Activated CD4-positive, alpha-beta memory T cell treated with anti-CD3 and anti-CD28 coated beads, Interleukin-2, amount 10 ng/mL, durations not matched to agents 7 days and 5 days (primary cell): Measurements from ENCODE around the gene MRPL10. TPM values are rescaled to one million over a fixed set of nuclear protein-coding genes. Genes with fewer than 3 reads are reported as not detected.

ENCODE experiments used
- CTCF ChIA-PET: fragments of 350-600 bp; sonication (Branson Sonifier 250); formaldehyde crosslinking; loops from one replicate; lab custom pipeline; 2021; ENCODE audit warnings: antibody characterized with exemption, inconsistent platforms; lab: Charles Lee
- POLR2A ChIA-PET: fragments of 350-600 bp; sonication (Branson Sonifier 250); formaldehyde crosslinking; loops from one replicate; lab custom pipeline; 2021; ENCODE audit warnings: antibody characterized with exemption; lab: Charles Lee
- DNase-seq: peaks from one replicate; pipeline ENCODE4 v3.0.0-alpha.2; 2020
- H3K27ac Mint-ChIP-seq: one replicate; pipeline ENCODE4 v1.8.0; 2021; ENCODE audit warnings: mild to moderate bottlenecking, mixed read lengths
- H3K27me3 Mint-ChIP-seq: one replicate; pipeline ENCODE4 v1.8.0; 2021; ENCODE audit warnings: mixed read lengths
- H3K36me3 Mint-ChIP-seq: one replicate; pipeline ENCODE4 v1.8.0; 2021; ENCODE audit warnings: low read depth, mixed read lengths
- H3K4me1 Mint-ChIP-seq: one replicate; pipeline ENCODE4 v1.8.0; 2021; ENCODE audit warnings: mixed read lengths
- H3K4me3 Mint-ChIP-seq: one replicate; pipeline ENCODE4 v1.8.0; 2021; ENCODE audit warnings: mild to moderate bottlenecking, mixed read lengths
- H3K9me3 Mint-ChIP-seq: one replicate; pipeline ENCODE4 v1.8.0; 2021; ENCODE audit warnings: mixed read lengths
- total RNA-seq, 2 experiments: library from RNA; stranded (reverse); gene quantifications; one replicate each; pipeline ENCODE4 v1.2.3, GENCODE V29; 2021

The MRPL10 gene
- total RNA-seq, 2 experiments from 2014 or later = 91.5 to 95.7 TPM

GRCh38 chr17:47844227-47844626, 12.9 kb upstream of the MRPL10 start:
- Mint-ChIP-seq H3K4me3 (no peak overlapping the region), H3K27ac (no peak overlapping the region), H3K27me3 (peaks cover 45% of the 10 kb centered on the region), H3K36me3 (no peaks in the 10 kb centered on the region), H3K4me1 (peaks cover 31% of the 10 kb centered on the region), H3K9me3 (no peaks in the 10 kb centered on the region)
- POLR2A ChIA-PET = interaction anchor here (6.3 kb wide), 1 partner anchor 51 kb away, joined by 53 read pairs; the partner anchor contains the start of gene SP2
- no peak for DNase-seq
- CTCF ChIA-PET = interaction anchor here (0.5 to 14.7 kb wide), 6 partner anchors 11 to 399 kb away, joined by 3 to 411 read pairs (median 4); partner anchors contain the start of genes CDK5RAP3 and SP2

GRCh38 chr17:47843391-47843730, 12.0 kb upstream of the MRPL10 start:
- H3K27me3 Mint-ChIP-seq = peaks cover 36% of the 10 kb centered on the region
- no peaks in the 10 kb centered on the region for H3K9me3 Mint-ChIP-seq
- no peak overlapping the region for H3K4me3 Mint-ChIP-seq
- DNase-seq = no peak
- POLR2A ChIA-PET = interaction anchor here (0.7 to 6.3 kb wide), 7 partner anchors 13 to 128 kb away, joined by 3 to 63 read pairs (median 6); partner anchors contain the start of genes CDK5RAP3, LRRC46, MRPL10 and PNPO
- CTCF ChIA-PET = interaction anchor here (1.1 to 14.7 kb wide), 7 partner anchors 12 to 174 kb away, joined by 3 to 411 read pairs (median 7); partner anchors contain the start of genes LRRC46, MRPL10 and SP2
- no peak overlapping the region for H3K27ac Mint-ChIP-seq
- H3K4me1 Mint-ChIP-seq = peaks cover 35% of the 10 kb centered on the region
- no peaks in the 10 kb centered on the region for H3K36me3 Mint-ChIP-seq

- POLR2A ChIA-PET = interaction anchor here (0.6 to 6.3 kb wide), 8 partner anchors 8 to 207 kb away, joined by 3 to 63 read pairs (median 4); partner anchors contain the start of genes KPNB1, LRRC46, MRPL10 and NFE2L1
Measured at GRCh38 chr17:47841488-47842291, 10.3 kb upstream of the MRPL10 start.

GRCh38 chr17:47840742-47841487, 9.6 kb upstream of the MRPL10 start, which contains the start of gene SCRN2:
TSS of gene SCRN2 (minus strand) at chr17:47841273. CDS start at chr17:47840843, 430 bp downstream.
- CTCF ChIA-PET = interaction anchor here (0.6 to 14.7 kb wide), 21 partner anchors 10 to 177 kb away, joined by 3 to 411 read pairs (median 5); partner anchors contain the start of genes CDK5RAP3, LRRC46, MRPL10 and OSBPL7
- H3K27ac Mint-ChIP-seq = peak within 1 kb of the TSS; percentile 66
- H3K9me3 Mint-ChIP-seq = no peaks in the 10 kb centered on the region

More at GRCh38 chr17:47841488-47842291, 10.3 kb upstream of the MRPL10 start:
- Mint-ChIP-seq H3K4me3 (peak overlapping the region; percentile 93), H3K4me1 (peaks cover 35% of the 10 kb centered on the region), H3K9me3 (no peaks in the 10 kb centered on the region), H3K36me3 (no peaks in the 10 kb centered on the region), H3K27ac (peak overlapping the region; percentile 66), H3K27me3 (peaks cover 26% of the 10 kb centered on the region)
- CTCF ChIA-PET = interaction anchor here (1.1 to 14.7 kb wide), 21 partner anchors 9 to 177 kb away, joined by 3 to 411 read pairs (median 5); partner anchors contain the start of genes CDK5RAP3, LRRC46, MRPL10 and OSBPL7
- DNase-seq = no peak

DNA sequence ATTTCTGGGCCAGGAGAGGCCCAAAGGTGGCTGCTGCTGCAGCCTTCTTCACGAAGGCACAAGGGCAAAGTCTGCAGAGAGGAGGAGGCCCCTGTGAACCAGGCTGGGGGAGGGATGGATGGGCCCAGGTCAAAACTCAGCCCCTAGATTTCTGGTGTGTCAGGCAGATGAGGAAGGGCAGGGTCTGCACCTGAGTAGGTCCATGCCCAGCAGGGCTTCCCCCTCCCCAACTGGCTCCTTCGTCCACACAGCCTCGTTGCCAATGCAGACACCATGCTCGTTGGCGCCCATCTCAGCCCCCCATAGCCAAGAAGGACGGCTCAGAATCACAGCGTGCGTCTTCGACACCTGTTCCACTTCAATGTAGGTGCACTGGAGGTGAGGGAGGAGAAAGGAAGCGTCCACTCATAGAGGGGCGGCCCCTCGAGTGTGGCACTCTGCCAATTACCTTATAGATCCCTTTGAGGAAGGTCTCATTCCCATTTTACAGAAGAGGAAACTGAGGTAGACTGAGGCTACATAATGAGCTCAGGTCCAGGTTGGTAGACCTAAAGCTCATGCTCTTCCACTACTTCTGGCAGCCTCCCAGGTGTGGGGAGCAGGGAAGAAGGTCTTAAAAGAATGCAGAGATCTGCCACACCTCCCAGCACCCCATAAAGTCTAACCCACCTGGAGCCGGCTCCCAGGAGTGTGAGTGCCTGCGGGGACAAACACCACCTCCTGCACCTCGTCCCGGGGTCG, 8.8 kb upstream of the MRPL10 start:
- Mint-ChIP-seq H3K4me3 (peak overlapping the region; percentile 93), H3K9me3 (no peaks in the 10 kb centered on the region), H3K4me1 (peaks cover 43% of the 10 kb centered on the region), H3K27me3 (peaks cover 12% of the 10 kb centered on the region), H3K27ac (no peak overlapping the region), H3K36me3 (peaks cover 6% of the 10 kb centered on the region)
- DNase-seq = no peak
- POLR2A ChIA-PET = interaction anchor here (0.8 to 6.3 kb wide), 8 partner anchors 10 to 209 kb away, joined by 3 to 63 read pairs (median 4); partner anchors contain the start of genes KPNB1, LRRC46, MRPL10 and NFE2L1
- CTCF ChIA-PET = interaction anchor here (0.6 to 14.7 kb wide), 15 partner anchors 9 to 178 kb away, joined by 3 to 411 read pairs (median 5); partner anchors contain the start of genes CDK5RAP3, LRRC46, MRPL10 and OSBPL7

More at GRCh38 chr17:47840742-47841487, 9.6 kb upstream of the MRPL10 start, which contains the start of gene SCRN2:
- Mint-ChIP-seq H3K27me3 (peaks cover 19% of the 10 kb centered on the region), H3K36me3 (peaks cover under 1% of the 10 kb centered on the region), H3K4me3 (peak within 1 kb of the TSS; percentile 93), H3K4me1 (peaks cover 37% of the 10 kb centered on the region)
- DNase-seq = peak; percentile 90
- POLR2A ChIA-PET = interaction anchor here (0.6 to 6.3 kb wide), 9 partner anchors 8 to 208 kb away, joined by 3 to 63 read pairs (median 5); partner anchors contain the start of genes KPNB1, LRRC46, MRPL10 and NFE2L1

GRCh38 chr17:47839071-47839470, 7.7 kb upstream of the MRPL10 start:
- POLR2A ChIA-PET = interaction anchor here (0.8 to 6.3 kb wide), 3 partner anchors 9 to 56 kb away, joined by 3 to 63 read pairs (median 53); partner anchors contain the start of genes LRRC46, MRPL10, OSBPL7 and SP2

GRCh38 chr17:47838636-47839035, 7.3 kb upstream of the MRPL10 start:
- Mint-ChIP-seq H3K27me3 (no peaks in the 10 kb centered on the region), H3K4me1 (peaks cover 56% of the 10 kb centered on the region), H3K9me3 (no peaks in the 10 kb centered on the region), H3K36me3 (peaks cover 6% of the 10 kb centered on the region), H3K27ac (no peak overlapping the region), H3K4me3 (peak overlapping the region; percentile 30)
- POLR2A ChIA-PET = interaction anchor here (5.8 to 6.3 kb wide), 2 partner anchors 9 to 57 kb away, joined by 53 to 63 read pairs; partner anchors contain the start of genes LRRC46, MRPL10 and SP2
- CTCF ChIA-PET = no interaction called here
- DNase-seq = no peak

More at GRCh38 chr17:47839071-47839470, 7.7 kb upstream of the MRPL10 start:
- Mint-ChIP-seq H3K4me1 (peaks cover 54% of the 10 kb centered on the region), H3K36me3 (peaks cover 6% of the 10 kb centered on the region), H3K9me3 (no peaks in the 10 kb centered on the region), H3K27ac (no peak overlapping the region), H3K4me3 (peak overlapping the region; percentile 30), H3K27me3 (peaks cover under 1% of the 10 kb centered on the region)
- CTCF ChIA-PET = interaction anchor here (1.2 to 14.7 kb wide), 2 partner anchors 49 to 108 kb away, joined by 4 to 411 read pairs; partner anchors contain the start of gene SP2
- no peak for DNase-seq

DNA sequence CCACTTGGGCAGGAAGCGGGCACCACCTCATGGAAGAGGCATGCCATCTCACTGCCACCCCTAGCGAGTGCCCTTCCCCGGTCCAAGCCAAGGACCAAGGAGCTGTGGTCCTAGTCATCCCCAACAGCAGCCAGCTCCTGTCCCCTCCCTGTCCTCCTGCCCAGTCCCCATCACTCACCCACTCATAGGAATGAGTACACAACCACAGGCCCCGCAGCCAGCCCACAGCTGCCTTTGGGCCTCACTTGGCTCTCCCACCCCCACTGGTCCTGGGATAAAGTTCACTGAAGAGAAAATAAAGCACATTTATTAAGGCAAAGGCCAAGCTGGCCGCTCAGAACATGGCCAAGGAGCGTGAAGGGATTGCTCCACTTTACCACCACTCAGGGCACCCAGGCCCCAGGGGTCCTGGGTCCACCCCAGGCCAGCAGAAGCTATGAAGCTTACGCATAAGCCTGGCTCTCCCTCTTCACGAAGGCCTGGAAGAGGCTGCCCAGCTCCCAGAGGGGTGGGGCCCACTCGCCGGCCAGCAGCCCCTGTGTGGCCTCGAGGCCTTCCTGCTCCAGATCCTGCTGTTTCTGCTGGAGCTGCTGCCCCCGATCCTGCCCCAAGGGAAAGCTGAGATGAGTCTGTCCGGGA, 6.2 kb upstream of the MRPL10 start:
- POLR2A ChIA-PET = interaction anchor here (0.7 to 1.8 kb wide), 3 partner anchors 8 to 180 kb away, joined by 3 to 10 read pairs (median 4); partner anchors contain the start of gene SP2
- no peak overlapping the region for H3K4me3 Mint-ChIP-seq
- H3K27ac Mint-ChIP-seq = no peak overlapping the region
- H3K4me1 Mint-ChIP-seq = peaks cover 57% of the 10 kb centered on the region
- no peak for DNase-seq
- no peaks in the 10 kb centered on the region for H3K9me3 Mint-ChIP-seq
- CTCF ChIA-PET = interaction anchor here (1.0 kb wide), 1 partner anchor 54 kb away, joined by 4 read pairs; no protein-coding TSS in a partner anchor
- peaks cover 6% of the 10 kb centered on the region for H3K36me3 Mint-ChIP-seq
- H3K27me3 Mint-ChIP-seq = no peaks in the 10 kb centered on the region

- POLR2A ChIA-PET = interaction anchor here (0.5 to 1.8 kb wide), 2 partner anchors 59 to 1963 kb away, joined by 3 to 10 read pairs; partner anchors contain the start of gene SP2
- Mint-ChIP-seq H3K4me1 (peaks cover 55% of the 10 kb centered on the region), H3K36me3 (peaks cover 6% of the 10 kb centered on the region), H3K27me3 (no peaks in the 10 kb centered on the region), H3K27ac (no peak overlapping the region), H3K4me3 (no peak overlapping the region), H3K9me3 (no peaks in the 10 kb centered on the region)
- no peak for DNase-seq
- CTCF ChIA-PET = no interaction called here
Measured at GRCh38 chr17:47836601-47837000, 5.3 kb upstream of the MRPL10 start.

GRCh38 chr17:47834756-47835155, 3.4 kb upstream of the MRPL10 start:
- no peaks in the 10 kb centered on the region for H3K9me3 Mint-ChIP-seq
- ChIA-PET CTCF (no interaction called here), POLR2A (interaction anchor here (2.1 kb wide), 1 partner anchor 61 kb away, joined by 8 read pairs; the partner anchor contains the start of gene SP2)
- no peak for DNase-seq
- H3K27ac Mint-ChIP-seq = no peak overlapping the region
- H3K4me3 Mint-ChIP-seq = no peak overlapping the region
- peaks cover 54% of the 10 kb centered on the region for H3K4me1 Mint-ChIP-seq
- H3K36me3 Mint-ChIP-seq = peaks cover 13% of the 10 kb centered on the region
- H3K27me3 Mint-ChIP-seq = no peaks in the 10 kb centered on the region
